GM19035 (cell line): ENCODE data around the gene WBP2.
"Not testable (repeated sequence)": the region's sequence is repeated elsewhere in the genome, so short reads cannot be mapped to it uniquely, and the experiment has no call there.

Experiments used
- ATAC-seq: cut with Tn5 transposase; IDR thresholded peaks from one replicate; pipeline ENCODE4 v1.9.1; 2021; ENCODE audit not compliant: unreplicated experiment

The WBP2 gene

DNA sequence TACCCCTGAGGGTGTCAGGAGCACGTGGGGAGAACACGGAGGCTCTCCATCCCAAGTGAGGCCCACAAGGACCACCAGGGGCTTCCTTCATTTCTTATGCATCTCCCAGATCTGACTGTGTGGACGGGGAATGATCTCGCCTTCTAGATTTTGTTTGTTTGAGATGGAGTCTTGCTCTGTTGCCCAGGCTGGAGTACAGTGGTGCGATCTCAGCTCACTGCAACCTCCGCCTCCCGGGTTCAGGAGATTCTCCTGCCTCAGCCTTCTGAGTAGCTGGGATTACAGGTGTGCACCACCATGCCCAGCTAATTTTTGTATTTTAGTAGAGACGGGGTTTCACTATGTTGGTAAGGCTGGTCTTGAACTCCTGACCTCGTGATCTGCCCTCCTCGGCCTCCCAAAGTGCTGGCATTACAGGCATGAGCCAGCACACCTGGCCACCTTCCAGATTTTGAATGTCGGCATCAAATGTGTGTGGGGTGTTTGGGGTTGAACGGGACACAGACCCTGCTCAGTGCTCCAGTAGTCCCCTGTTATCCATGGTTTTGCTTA lies 13.7 kb upstream of the WBP2 start:
- not testable (repeated sequence) for ATAC-seq

DNA sequence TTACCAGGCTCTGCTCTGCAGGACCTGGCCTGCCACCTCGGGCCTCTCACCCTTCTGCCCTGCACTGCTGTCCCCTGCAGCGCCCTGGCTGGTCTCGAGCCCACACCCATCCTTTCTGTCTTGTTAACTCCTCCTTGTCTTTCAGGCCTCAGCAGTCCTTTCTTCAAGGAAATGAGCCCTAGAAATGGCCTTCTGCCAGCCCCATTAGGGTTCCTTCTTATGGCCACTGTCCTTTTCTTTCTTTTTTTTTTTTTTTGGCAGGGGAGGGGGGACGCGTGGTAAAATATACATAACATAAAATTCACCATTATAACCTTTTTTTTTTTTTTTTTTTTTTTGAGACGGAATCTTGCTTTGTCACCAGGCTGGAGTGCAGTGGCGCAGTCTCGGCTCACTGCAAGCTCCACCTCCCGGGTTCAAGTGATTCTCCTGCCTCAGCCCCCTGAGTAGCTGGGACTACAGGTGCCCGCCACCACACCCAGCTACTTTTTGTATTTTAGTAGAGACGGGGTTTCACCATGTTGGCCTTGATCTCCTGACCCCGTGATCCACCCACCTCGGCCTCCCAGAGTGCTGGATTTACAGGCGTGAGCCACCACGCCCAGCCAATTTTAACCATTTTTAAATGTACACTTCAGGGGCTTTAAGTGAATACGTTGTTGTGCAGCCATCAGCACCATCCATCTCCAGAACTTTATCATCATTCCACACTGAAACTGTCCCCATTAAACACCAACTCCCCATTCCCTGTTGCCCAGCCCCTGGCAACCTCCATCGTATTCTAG lies 10.5 kb upstream of the WBP2 start:
- not testable (repeated sequence) for ATAC-seq

DNA sequence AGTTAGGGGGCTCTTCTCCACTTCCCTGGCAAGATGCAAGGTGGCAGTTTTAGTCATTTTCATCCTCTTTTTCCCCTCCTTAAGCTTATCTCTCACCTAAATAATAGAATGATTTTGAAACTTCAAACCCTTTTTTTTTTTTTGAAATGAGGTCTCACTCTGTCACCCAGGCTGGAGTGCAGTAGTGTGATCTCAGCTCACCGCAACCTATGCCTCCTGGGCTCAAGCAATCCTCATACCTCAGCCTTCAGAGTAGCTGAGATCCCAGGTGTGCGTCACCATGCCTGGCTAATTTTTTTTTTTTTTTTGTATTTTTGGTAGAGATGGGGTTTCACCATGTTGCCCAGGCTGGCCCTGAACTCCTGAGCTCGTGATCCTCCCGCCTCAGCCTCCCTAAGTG lies 9.8 kb upstream of the WBP2 start:
- ATAC-seq = peak; percentile 16

DNA sequence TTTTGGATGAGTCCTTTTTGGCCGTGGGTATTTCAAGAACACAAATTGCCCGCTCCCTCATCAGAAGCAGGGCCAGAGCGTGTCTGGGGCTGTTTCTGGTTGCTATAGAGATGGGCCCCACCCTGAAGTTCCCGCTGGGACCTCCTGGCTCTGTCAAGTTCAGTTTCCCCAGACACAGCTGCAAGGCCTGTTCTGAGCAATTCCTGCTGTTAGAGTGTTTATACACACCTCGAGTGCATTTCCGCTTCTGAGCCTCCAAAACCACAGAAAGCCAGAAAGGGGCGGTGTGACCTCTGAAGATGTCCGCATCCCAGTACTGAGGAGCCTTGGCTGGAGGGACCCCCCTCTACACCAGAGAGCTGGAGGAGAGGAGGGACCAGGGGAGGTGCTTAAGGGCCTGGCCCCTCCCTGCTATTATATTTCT lies 9.3 kb upstream of the WBP2 start:
- ATAC-seq = peak; percentile 81

DNA sequence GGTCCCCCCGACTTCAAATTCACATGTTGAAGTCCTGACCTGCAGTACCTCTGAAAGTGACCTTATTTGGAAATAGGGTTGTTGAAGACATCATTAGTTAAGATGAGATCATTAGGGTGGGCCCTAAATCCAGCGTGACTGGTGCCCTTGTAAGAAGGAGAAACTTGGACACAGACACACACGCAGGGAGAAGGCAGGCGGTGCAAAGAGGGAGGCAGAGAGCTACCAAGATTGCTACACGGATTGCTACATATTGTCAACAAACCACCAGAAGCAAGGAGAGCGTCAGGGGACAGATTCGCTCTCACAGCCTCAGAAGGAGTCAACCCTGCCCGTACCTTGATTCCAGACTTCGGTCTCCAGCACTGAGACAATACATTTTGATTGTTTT lies 6.8 kb upstream of the WBP2 start:
- ATAC-seq = no peak

DNA sequence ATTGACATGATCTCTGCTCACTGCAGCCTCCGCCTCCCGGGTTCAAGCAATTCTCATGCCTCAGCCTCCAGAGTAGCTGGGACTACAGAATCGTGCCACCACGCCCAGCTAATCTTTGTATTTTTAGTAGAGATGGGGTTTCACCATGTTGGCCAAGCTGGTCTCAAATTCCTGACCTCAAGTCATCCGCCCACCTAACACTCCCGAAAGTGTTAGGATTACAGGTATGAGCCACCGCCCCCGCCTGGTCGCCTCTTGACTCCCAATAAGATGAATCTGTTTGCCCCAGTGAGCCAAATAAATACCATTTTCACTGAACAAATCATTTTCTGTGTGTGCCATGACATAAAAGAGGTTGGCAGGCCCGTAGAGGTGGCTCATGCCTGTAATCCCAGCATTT lies 4.2 kb upstream of the WBP2 start:
- not testable (repeated sequence) for ATAC-seq

DNA sequence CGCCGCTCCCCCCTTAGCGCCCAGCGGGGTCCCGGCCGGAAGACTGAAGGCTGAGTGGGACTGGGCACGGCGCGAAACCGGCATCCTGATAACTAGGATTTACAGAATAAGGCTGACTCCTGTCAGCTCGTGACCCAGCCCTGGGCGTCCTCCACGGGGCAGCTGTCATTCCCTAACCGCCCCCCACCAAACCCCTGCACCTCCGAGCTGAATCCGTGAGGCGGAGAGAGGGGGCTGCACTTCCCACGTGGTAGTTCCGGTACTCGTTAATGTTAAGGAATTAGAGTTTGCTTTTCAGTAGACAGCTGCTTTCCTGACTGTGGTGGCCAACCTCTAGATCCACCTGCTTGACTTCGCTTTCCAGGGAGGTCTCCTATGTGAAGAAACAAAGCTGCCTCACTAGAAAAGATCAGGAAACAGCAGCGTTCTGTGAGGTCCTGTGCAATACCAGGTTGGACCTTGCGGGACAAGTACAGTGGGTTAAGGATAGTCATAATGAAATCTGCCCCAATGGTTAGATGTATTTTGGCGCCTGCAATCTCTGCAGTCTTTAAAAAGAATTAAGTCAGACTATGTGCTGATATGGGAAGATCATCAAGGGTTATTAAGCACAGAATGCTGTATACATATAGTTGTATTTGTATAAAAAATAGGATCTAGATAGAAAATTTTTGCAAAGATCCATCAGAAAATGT lies 1.1 kb upstream of the WBP2 start:
- ATAC-seq = no peak

DNA sequence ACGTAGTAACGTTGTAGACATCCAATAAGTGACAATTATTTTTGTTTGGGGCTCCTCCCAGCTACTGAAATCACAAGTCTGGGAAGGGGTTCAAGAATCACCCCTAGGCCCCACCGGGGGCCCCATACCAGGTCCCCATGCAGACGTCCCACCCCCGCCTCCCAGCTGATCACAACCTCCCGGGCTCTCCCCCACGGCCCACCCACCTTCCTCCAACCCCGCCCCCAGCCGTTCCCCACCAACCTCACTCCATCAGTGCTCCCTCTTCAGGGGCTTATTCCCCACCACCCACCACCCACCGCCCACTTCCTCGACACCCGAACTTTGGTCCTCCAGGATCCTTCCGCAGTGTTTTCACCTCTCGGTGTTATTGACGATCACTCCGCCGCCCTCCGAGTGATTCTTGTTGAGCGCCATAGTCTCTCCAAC lies 240 bp downstream of the WBP2 start:
- no peak for ATAC-seq

DNA sequence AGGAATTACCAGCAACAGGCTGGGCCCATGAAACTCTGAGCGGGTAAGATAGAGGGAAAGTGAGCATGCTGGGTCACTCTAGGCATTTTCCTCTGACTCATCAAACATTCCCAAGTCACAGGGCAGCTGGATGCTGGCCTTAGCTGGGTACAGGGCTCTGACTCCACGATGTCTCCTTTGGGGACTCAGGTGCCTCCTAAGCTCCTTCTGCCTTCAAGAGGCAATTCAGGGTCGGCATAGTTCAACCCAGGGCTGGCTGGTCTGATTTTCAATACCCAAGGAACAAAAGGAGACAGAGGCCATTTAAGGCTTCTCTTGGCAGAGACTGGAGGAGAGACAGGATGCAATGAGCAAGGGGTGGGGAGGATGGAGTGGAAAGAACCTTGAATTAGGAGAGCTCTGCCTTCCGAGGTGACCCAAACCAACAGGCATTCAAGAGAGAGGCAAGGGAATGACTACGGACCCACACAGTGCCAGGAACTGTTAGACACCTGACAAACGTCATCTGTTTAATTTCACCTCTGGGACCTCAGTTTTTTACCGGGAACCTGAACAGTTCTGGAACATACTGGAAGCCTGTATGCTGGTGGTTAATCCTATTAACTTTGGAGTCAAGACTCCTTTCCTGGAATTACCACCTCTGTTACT lies 910 bp downstream of the WBP2 start:
- no peak for ATAC-seq

DNA sequence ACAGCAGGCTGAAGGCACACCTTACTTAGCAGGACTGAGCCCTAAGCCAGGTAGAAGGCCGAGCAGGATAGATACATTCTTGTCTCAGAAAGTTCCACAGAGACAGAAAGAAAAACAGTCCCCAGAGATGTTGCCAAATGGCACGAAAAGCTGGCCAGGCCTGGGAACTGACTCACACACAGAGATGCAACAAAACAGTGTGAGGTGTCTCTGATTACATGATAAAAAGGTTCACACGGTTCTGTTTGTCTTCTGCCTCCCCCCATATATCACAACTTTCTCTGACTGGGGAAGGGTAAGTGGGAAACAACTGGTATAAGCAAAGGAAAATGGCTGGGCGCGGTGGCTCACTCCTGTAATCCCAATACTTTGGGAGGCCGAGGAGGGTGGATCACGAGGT lies 1.7 kb downstream of the WBP2 start:
- no peak for ATAC-seq

DNA sequence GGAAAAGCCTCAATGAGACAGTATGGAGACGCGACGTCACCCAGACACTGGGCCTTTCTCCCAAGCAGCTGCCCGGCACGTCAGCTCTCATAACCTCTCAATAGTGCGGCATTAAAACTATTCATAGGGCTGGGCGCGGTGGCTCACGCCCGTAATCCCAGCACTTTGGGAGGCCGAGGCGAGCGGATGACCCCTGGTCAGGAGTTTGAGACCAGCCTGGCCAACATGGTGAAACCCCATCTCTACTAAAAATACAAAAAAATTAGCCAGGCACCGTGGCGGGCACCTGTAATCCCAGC lies 3.5 kb downstream of the WBP2 start:
- ATAC-seq = not testable (repeated sequence)

DNA sequence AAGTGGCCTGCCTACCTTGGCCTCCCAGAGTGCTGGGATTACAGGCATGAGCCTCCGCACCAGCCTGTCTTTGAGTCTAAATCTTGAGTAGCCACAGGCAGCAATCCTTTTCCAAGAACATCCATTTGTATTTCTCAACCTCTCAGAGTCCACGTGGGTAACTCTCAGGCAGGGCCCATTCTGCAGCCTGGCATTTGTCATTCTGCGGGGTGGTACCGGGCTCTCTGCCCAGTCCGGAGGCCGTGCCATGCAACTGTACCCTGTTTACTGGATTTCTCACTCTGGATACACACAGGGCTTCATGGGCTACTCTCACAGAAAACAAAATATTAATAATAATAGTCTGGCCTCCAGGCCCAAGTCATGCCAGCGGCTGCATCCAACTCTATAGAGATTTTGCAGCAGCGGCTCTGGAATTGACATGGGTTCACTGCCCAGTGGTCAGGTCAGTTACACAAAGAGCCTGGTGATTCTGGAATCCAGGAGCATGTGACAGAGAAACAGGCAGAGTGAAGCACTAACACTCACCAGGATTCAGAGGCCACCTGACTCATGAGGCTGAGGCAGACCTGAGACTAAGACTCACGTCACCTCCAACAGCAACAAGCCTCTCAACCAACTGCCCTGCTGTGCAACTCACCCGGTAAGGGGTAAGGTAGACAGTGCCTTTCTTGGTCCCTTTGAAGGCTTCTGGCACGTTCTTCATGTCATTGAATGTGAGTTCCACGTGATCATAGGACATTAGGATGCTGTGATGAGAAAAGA lies 4.0 kb downstream of the WBP2 start:
- ATAC-seq = no peak

DNA sequence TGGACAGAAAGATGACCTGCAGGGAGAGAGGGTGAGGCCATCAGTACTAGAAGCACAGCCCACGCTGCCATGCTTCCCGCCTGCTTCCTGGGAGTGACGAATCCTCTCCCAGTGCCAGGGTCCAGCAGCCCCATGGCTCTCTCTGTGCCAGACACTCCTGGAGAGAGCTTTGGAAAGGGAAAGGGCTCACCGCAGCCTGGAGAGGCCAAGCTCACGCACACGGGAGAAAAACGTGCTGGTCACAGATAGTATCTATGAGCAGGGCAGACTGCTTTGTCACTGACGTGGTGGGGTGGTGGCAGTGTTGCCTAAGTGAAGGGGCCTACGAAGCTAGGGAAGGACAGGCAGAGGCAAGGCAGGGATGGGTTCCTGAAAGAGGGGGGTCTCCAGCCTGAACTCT lies 5.4 kb downstream of the WBP2 start:
- no peak for ATAC-seq

DNA sequence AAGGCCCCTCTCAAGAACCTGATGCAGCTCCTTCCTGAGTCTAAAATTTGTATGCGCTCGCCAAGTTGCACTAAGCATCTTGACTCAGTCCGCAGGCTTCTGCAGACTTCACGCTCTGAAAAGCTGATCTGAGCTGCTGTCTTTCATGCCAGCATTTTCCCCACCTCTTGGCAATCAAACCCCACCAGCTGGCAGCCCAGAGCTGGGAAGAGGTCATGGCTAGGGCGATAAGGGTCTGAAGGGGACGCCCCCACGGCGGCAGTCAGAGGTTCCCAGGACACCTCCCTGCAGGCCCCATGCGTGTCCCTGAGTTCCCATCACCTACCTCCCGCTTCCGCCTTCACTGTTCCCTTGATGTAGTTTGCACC lies 5.9 kb downstream of the WBP2 start:
- ATAC-seq = no peak

DNA sequence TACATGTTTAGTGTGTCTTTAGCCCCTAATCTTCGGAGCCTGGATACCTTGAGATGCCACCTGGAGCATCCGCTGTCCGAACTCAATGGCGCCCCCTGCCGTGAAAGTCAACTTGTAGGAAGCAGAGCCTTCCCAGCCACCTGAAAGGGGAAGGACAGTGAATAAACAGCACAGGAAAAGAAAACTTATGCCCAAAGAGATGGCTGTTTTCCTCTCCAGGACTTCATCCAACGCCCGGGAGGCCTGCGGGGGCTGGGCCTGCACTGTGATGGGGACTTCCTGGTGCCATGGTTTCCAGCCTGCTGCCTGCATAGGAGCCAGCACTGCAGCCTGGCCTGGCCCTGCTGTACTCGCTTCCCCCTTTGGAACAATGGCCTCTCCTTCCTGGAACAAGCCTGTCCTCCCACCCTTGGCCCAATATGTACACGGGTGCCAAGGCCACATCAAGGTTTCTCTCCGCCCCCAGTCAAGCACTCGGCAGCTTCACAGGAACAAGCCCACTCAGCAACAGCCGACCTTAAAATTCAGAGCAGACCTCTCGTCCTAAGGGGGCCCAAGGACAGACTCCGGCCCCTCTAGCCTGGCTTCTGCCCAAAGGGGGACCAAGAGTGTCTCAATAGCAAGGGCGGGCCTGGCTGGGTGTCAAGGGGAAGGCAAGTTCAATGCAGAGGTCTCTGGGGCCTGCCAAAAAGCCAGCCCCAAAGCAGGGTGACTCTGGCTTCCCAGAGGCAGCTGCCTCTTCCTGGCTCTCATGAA lies 6.4 kb downstream of the WBP2 start:
- ATAC-seq = no peak

DNA sequence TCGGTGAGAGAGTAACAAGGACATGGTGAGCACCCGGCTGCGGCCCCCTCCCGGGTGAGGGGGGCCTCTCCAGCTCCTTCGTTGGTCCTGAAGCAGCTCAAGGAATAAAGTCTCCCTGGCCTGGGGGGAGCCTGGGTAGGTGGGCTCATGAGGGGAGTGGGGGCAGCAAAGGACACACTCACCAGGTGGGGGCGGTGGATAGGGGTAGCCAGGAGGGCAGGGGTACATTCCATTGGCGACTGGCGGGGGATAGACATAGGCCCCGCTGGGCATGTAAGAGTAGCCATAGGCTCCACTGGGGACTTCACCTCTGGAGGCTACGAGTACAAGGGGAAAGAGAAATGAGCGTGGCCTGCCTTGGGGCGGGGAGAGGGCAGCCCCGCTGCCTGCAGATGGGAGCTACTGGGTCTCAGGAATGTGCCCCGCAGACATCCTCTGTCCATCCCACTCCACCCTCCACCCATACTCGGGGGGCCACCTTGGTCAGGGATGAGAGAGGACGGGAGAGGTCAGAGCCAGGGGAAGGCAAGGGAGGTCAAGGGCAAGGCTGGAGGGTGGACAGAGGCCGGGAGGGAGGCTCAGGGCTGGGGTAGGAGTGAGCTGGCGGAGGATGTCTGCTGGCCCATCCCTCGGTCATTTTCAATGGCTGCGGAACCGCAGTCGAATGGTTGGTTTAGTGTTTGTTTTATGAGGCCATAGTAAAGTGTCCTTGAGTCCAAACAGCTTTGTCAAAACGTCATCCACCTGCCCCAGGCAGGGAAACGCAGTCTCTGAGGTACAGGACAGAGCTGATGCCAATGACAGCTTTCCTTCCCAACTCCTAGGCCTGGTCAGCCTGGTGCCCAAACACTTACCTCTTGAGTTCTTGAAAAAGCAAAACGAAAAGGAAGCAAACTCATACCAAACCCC lies 7.3 kb downstream of the WBP2 start:
- ATAC-seq = no peak

DNA sequence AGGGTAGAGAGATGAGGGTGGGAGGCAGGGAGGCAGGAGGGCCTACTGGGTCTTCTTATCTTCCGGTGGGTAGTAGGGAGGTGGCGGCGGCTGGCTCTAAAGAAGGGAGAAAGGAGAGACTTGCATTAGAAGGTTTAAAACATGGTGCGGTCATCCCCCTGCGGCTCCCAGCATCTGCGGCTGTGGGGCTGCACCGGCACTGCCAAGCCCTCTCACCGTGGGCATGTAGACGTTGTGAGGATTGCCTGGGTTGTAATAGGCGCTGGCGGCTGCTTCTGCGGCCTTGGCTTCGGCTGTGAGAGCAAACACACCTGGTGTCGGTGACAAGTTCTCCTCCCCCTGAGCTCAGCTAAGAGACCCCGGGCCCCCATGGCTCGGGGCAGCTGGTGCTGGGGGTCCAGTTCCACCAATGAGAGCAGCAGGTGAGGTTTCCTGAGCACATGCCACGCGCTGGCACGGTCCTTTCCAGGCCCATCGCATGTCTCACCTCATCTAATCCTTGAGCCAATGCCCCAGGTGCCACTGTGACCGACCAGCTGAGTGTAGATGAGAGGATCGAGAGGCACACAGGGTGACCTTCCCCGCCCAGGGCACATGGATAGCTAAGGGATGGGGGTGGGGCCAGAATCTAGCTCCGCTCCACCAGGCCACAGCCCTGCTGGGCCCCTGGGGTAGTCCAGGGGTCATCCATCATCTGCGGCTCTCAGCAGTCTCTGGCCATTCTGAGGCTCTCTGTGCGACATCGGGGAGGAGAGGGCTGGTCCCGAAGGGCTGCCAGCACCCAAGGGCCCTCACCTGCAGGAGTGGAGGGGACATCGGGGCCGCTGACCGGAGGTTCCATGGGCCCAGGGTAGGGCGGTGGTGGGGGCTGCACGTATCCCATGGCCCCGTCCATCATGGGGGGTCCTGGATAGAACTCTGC lies 8.2 kb downstream of the WBP2 start:
- ATAC-seq = no peak

DNA sequence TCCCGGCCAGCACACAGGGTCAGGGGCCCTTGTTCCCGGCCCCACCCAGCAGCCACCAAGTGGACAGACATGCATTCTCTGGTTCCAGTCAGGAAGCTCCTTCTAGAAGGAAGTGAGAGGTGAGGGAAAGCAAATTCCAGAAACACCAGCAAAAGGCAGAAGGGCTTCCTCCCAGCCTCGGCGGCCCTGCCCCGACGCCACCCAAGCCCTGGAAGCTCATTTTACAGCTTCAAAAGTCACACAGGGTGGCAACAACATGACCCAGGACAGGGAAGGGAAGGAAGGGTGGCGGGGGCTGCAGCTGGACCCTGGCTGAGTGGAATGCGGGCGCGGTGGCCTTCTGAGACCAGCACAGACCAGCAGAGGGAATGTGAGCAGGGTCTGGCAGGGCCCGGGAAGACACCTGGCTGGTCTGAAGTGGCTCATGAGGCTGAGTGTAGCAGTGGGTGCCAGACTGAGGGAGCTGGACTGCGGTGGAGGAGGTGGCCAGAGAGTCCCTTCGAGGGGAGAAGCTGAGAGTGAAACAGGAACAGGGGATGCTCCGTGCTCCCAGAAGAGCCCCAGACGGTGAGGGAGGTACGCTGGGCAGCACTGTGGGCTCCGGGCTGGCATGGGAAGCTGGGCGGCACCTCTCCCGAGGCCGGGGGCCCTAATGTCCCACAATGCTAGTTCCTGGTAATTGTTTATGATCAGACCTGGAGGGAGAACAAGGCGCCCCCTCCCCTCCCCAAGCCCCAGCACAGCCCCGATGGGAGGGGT lies 9.0 kb downstream of the WBP2 start:
- no peak for ATAC-seq
